Stimulated activated CD4-positive, alpha-beta T cell treated with anti-CD3 and anti-CD28 coated beads, Interleukin-1b, Interleukin-23, amount 100 ng/mL, for 1 hour (primary cell): Measurements from ENCODE around the gene HOXA13.

ENCODE experiments used
- DNase-seq, 2 donors: peaks; one replicate each; pipeline ENCODE4 v3.0.0-alpha.2; 2020; ENCODE audit warnings: low read depth in 2 of 2

HOXA13 gene

GRCh38 chr7:27237735-27238334, 37.9 kb upstream of the HOXA13 start:
- no peak for DNase-seq

GRCh38 chr7:27235387-27236311, 35.8 kb upstream of the HOXA13 start:
- DNase-seq = no peak

GRCh38 chr7:27229448-27229847, 29.6 kb upstream of the HOXA13 start:
- DNase-seq = no peak

GRCh38 chr7:27224983-27225934, 25.4 kb upstream of the HOXA13 start:
- DNase-seq = no peak

DNA sequence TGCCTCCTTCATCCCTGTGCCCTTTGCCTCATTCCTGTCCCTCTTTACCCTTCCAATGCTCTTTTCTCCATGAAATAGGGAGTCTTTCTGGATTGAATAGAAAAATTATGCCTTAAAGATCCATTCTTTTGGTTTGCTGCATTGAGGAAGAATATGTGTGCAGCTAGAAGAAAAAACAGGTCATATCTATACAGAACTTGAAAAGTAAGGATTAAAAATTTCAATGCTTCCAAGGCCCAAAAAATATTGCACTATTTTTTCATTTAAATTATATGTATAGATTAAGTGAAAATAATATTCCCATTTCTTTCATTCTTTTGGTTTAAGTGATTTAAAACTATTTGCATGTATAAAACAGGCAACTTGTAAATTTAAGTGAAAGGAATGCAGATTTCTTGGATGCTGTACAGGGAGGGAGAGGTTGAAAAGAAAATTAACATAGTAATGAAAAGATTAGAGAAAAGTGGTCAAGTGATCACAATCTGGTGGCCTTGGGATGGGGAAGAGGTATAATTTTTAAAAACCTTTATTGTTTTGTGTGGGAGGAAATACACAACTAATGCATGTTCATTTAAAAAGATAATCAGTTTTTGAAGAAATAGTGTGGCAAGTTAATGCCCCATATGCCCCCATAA, 24.2 kb upstream of the HOXA13 start:
- no peak for DNase-seq

GRCh38 chr7:27221201-27221797, 21.4 kb upstream of the HOXA13 start:
- DNase-seq = no peak

DNA sequence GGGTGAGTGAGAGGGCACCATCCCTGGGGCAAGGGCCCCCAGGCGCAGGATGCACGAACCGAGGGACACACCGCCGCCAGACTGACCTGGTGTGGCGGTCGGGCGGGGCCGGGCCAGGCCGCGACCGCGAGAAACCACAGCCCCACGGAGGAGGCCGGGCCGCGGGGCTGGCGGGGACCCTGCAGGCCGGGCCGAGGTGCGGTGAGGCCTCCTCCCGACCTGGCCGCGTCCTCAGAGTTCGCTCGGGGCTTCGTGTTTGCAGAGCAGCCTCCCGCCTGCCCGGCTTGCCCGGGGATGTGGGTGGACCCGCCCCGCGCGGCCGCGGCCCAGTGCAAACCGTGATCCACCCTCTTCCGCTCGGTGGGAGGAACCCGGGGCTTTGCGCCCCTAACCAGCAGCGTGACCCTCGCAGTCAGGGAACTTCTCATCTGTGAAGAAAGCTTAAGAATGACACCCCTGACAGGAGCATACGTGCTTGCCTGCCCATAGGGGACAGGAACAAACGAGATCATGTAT, 20.6 kb upstream of the HOXA13 start:
- DNase-seq = no peak

DNA sequence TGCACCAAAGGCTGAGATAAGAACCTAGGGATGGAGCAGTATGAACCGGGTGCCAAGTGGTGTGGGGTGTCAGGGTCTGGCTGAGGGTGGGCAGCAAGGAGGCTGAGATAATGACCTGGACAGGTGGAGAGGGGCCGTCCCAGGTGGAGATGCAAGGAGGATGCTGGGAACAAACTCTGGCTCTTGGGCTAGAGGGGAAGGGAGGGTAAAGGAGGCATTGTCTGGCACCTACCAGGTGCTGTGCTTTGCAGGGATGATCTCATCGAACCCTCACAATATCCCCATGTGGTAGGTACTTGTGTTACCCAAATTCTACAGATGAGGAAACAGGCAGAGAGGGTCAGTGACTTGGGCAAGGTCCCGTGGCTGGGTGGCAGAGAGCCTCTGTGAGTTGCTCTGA, 19.9 kb upstream of the HOXA13 start:
- DNase-seq = no peak

DNA sequence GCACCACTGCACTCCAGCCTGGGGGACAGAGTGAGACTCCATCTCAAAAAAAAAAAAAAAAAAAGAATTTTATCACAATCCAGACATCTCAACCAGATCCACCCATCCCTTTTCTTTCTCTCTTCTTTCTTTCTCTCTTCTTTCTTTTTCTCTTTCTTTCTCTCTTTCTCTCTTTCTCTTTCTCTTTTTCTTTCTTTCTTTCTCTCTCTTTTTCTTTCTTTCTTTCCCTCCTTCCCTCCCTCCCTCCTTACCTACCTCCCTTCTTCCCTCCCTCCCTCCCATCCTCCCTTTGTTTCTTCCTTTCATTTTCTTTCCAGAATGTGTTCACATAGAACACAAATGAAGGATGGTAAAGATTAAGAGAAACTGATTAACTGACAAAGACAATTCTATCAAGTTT, 18.1 kb upstream of the HOXA13 start:
- no peak for DNase-seq

DNA sequence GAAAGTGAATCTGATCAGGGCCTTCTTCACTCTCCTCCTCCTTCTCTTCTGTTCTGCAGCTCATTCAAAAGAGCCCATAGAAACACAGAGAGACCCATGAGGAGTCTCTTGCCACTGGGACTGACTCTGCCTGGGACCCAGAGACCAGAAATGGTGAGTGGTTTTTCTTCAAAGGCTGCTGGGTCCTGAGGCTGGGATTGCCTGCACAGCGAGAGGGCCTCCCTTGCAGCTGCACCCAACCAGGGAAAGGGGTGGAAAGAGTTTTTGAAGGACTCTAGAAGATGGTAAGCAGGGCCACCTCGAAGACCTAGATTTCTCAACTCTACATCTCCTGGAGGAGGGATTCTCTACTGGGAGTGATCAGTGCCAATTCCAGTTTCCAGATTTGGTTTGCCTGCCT, 15.5 kb upstream of the HOXA13 start:
- no peak for DNase-seq

DNA sequence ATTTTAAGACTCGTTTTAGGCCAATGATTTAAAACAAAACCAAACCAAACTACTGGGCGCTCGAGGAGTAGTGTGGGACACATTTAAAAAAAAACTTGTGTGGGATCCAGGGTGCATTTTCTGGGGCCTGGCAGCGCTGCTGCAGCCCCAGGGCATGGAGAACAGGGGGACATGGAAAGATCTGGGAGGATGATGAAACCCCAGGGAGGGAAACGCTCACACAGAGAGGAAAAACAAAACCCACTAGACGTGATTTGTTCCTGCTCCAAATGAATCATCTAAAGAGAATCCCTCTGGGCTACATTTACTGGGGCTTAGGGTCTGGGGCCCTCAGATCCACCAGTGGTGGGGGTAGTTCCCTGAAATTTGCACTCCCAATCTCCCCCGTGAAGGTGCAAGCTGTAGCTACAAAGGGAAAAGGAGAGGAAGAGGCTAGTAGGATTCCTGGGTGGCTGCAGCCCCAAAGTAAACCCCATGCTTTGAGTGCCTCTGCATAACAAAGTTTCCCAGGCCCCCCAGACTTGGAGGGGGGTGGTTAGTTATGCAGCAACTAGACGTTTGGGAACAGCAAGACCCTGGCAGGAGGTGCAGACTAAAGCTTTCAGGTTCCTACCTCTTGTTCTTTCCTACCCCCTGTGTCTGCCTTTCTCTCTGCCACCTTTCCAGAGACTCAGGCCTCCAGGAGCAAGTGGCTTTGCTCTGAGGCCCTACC, 14.5 kb upstream of the HOXA13 start:
- no peak for DNase-seq

GRCh38 chr7:27213433-27214238, 13.7 kb upstream of the HOXA13 start:
- DNase-seq = no peak

DNA sequence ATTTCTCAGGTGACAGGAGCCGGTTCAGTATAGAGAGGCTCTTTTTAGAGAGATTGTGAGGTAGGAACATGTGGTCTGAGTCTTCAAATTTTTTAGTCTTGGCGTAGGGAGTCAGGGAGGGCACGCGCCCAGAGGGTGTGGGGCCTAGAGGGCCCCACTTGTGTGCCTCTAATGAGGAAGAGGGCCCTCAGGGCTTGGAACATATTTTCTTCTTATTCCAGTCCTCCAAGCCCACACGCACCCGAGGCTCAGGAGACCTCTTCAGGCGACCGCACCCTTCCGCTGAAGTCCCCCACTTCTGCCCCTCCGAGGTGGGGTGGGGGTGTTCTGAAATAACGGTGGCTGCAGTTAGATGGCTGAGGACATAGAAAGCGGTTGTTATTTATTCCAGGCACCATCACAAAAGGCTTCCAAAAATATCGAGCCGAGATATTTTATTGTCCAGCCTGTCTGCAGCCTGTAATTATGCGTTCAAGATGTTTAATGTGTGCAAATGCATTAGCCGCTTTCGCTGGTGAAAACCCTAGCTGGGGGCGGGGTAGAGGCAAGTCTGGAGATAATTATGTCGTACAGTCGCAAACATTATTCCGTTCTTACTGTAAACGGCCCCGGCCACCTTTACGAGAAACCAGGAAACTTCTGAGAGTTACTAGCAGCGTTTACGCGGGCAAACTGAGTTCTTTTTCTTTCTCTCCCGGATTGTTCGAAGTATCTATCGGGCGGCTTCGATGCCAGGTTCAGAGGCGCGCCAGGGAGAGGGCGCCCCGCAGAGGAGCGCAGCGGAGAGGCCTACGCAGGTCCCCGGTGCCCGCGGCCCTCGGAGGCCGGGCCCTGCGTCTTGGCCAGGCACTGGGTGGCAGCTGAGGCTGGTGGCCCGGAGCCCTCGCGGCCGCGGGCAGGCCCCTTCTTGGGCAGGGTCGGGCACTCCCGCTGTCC, 12.9 kb upstream of the HOXA13 start:
- no peak for DNase-seq

GRCh38 chr7:27211764-27212204, 11.9 kb upstream of the HOXA13 start:
- DNase-seq = no peak

DNA sequence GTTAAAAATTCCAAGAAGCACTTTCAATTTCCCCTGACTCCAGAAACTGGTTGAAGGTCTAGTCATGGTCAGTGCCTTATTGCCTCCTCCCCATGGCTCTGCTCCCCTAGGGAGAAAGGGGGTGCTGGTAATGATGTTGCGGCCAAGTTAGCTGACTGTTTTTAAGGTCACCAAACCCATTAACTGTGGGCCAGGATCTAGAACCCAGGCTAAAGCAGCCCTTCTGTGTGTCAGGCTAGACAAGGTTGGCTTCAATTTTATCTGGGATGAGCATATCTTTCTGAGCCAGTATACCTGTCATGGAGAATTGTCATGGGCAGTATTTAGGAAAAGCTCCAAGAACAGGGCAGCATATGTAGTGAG, 11.2 kb upstream of the HOXA13 start:
- no peak for DNase-seq

DNA sequence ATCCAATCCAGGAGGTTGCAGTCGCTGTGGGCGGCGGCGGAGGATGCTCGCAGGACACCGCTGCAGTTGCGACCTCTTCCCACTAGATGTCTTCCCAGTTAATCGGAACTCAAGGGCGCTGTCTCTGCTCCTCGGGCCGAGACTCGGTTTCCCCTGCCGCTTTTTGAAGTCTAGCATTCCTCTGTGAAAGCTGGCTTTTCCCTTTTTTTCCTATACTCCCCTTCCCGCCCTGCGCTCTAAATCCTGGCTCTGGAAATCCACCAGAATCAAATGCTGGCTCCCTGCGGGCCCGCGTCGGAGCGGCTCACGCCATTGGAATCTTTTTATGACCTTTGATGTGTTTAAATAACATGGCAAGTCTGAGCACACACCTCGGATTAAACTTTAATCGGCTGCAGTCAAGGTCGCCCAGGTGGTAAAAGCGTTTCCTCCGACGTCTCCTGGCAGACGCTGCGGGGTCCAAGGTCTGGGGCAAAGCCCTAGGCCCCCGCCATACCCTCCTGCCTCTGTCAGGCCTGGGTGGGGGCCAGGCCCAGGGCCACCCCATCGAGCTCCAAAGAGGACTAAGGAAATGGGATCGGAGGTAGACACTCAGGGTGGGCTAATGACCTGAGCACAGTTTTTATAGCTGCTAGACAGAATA, 10.7 kb upstream of the HOXA13 start:
- no peak for DNase-seq

DNA sequence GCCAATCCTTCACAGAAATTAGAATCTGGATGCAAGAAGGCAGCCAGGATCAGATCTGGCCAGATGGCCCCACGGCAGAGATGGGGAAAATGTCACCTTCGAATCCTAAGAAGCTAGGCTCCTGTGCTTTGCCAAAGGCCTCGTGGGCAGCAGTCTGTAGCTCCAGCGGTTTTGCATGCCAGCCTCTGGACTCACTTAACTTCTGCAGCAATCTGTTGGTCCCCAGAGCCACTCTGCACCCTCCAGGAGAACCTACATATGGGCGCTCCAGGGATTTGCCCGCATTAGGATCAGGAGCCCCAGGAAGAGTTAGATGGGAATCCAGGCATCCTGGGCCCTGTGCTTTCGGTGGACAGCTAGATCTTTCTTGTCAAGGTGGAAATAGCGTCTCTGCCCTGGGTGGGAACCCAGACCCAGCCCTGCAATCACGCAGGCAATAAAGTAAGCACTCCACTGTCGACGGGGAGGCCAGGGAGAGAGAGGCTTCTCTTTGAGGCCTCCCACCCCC, 10.1 kb upstream of the HOXA13 start:
- no peak for DNase-seq

- DNase-seq = no peak
Observed at GRCh38 chr7:27208998-27209397, 9.1 kb upstream of the HOXA13 start.
